ENCODE measurements around the gene FBLN7.

FBLN7 gene

GRCh38 chr2:112162956-112163355, 24.8 kb downstream of the FBLN7 start:
- in situ Hi-C loops (cut with MboI; ENCODE audit: low pct_unique_long_range_greater_than_20kb, low sequenced_read_pairs, unreplicated experiment) = no loop called here
- no peak for DNase-seq (ENCODE audit: low spot score)
- no peak for TF ChIP-seq CTCF (IDR thresholded peaks at IDR 0.05; ENCODE audit: extremely low read depth, insufficient read depth, missing control alignments)

- in situ Hi-C loops (cut with MboI; ENCODE audit: low pct_unique_long_range_greater_than_20kb, low sequenced_read_pairs, unreplicated experiment) = no loop called here
- no peak for TF ChIP-seq CTCF (IDR thresholded peaks at IDR 0.05; ENCODE audit: extremely low read depth, insufficient read depth, missing control alignments)
- DNase-seq (ENCODE audit: low spot score) = no peak
These were observed 25.4 kb downstream of the FBLN7 start for GRCh38 chr2:112163541-112163981.

- in situ Hi-C loops (cut with MboI; ENCODE audit: low pct_unique_long_range_greater_than_20kb, low sequenced_read_pairs, unreplicated experiment) = no loop called here
- TF ChIP-seq CTCF (IDR thresholded peaks at IDR 0.05; ENCODE audit: extremely low read depth, insufficient read depth, missing control alignments) = no peak
- no peak for DNase-seq (ENCODE audit: low spot score)
These were observed 26.7 kb downstream of the FBLN7 start for GRCh38 chr2:112164876-112165275.

- no peak for TF ChIP-seq CTCF (IDR thresholded peaks at IDR 0.05; ENCODE audit: extremely low read depth, insufficient read depth, missing control alignments)
- DNase-seq (ENCODE audit: low spot score) = no peak
- in situ Hi-C loops (cut with MboI; ENCODE audit: low pct_unique_long_range_greater_than_20kb, low sequenced_read_pairs, unreplicated experiment) = no loop called here
These were observed 27.1 kb downstream of the FBLN7 start for GRCh38 chr2:112165296-112165695.

- TF ChIP-seq CTCF (IDR thresholded peaks at IDR 0.05; ENCODE audit: extremely low read depth, insufficient read depth, missing control alignments) = no peak
- DNase-seq (ENCODE audit: low spot score) = no peak
- in situ Hi-C loops (cut with MboI; ENCODE audit: low pct_unique_long_range_greater_than_20kb, low sequenced_read_pairs, unreplicated experiment) = no loop called here
These were observed 28.8 kb downstream of the FBLN7 start for GRCh38 chr2:112166806-112167499.

- no peak for TF ChIP-seq CTCF (IDR thresholded peaks at IDR 0.05; ENCODE audit: extremely low read depth, insufficient read depth, missing control alignments)
- no peak for DNase-seq (ENCODE audit: low spot score)
- in situ Hi-C loops (cut with MboI; ENCODE audit: low pct_unique_long_range_greater_than_20kb, low sequenced_read_pairs, unreplicated experiment) = no loop called here
These were observed 30.4 kb downstream of the FBLN7 start for GRCh38 chr2:112168422-112169124.

Data from GM13977 (cell line).